HG03175 (cell line): ENCODE data around the gene USPL1.
A peak's percentile ranks its signal among the peaks of the same experiment; 100 is the strongest.
"Not testable (repeated sequence)": the region's sequence is repeated elsewhere in the genome, so short reads cannot be mapped to it uniquely, and the experiment has no call there.

ENCODE experiments used
- ATAC-seq: cut with Tn5 transposase; IDR thresholded peaks from one replicate; pipeline ENCODE4 v1.9.1; 2021; ENCODE audit warnings: mild to moderate bottlenecking, moderate library complexity; ENCODE audit not compliant: unreplicated experiment

USPL1 gene

DNA sequence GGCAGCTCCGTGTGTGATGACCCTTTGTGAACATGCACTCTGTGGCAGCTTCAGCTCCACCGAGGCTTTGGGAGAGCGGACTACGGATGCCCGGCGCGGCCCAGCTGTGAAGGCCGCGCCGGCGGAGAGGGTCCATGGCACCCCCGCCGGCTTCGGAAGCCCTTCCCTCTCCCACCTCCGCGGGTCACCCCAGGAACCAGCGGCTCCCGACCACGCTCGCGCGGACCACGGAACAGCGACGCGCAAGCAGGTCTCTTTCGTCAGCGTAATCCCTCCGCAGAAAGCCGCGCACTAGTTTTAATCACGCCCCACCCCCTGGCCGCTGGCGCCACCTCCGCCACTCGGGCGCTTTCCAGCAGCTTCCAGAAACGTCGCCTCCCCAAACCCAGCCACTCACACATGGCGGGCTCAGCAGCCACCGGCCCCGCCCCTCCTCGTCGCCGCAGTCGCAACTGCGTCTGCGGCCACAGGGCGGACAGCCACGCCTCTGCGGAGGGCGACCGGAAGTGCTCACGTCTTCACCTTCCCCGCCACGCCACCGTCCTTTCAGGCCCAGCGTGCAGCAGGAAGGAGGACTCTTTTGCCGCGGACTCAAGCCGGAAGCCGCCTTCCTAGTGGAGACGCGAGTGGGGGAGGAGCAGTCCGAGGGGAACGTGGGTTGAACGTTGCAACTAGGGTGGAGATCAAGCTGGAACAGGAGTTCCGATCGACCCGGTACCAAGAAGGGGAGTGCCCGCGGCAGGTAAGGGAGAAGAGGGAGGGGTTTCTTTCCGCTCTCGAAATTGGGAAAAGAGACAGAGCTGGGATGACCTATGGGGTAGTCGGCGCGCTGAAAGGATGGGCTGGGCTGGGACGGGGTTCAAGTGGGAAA lies at the start of gene USPL1:
USPL1 (plus strand) TSS at position 606 of the 871 bp plus-strand sequence. CDS start 3,221 bp downstream, outside the sequence.
- ATAC-seq: peak; percentile 87

- ATAC-seq: no peak
Measured at GRCh38 chr13:30569901-30570576, 47.7 kb upstream of the USPL1 start.

DNA sequence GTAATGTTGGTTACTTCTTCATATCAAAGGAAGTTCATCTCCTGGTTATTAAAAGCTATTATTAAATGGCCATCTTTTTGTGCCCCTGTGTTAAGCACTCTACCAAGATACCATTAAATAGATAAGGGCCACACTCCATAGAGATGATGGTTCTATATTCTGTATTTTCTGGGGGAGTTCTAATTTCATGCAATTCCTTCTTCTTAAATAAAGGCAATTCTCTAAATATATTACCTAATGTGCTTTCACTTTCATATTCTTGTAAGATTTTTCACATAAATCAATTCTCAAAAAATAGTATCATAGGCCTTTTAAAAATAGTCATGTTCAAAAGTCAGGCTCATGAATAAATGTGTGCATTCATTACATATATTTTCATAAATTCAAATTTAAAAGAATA lies 47.0 kb upstream of the USPL1 start:
- ATAC-seq: no peak

DNA sequence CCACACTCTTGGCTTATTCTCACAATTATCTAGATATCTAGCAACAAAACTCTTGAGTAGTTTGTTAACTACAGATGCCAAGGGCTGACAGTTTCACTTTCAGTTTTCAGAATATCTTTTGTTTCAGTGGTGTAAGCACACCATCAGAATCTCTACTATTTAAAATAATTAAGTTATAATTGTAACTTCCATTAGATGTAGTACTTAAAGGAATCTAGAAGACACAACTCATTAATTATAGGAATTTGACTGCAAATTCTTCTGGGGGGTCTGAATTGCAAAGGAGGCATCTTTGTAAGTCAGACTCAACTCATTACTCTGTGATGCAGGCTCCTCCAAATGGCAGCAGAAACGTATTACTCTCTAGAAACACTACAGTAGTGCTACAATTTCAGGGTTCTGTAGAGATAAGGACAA lies 44.9 kb upstream of the USPL1 start:
- ATAC-seq: peak; percentile 75

DNA sequence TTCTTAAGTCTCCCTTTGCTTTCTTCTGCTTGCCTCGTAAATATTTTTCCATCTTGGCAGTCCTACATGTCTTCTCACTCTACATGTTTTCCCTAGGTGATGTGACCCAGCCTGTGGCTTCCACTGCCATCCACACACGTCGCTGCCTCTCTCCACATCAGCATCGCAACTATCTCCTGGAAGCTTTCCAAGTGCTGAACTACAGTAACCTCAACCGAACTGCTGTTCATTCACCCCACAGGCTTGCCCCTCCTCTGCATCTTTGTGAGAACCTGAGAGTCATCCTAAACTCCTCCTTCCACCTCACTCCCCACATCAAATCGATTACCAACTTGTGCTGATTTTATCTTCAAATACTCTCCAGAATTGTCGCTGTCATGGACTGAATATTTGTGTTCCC lies 41.2 kb upstream of the USPL1 start:
- no peak for ATAC-seq

DNA sequence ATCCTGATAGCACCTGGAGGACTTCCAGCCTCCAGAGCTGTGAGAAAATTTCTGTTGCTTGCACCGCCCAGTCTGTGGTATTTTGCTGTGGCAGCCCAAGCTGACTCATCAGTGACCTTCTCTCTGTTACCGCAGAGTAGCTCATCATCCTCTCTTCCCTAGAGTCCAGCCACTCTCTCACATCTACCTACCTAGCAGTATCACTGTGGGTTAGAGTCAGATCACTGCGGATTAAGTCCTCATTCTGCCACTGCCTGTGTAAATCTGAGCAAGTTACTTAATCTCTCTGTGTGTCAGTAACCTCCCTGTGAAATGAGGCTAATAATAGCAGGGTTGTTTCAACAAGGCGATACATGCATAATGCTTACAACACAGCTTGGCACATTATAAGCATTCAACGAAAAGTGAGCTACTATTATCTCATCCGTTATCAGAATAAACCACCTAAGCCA lies 40.3 kb upstream of the USPL1 start:
- ATAC-seq: peak; percentile 44

DNA sequence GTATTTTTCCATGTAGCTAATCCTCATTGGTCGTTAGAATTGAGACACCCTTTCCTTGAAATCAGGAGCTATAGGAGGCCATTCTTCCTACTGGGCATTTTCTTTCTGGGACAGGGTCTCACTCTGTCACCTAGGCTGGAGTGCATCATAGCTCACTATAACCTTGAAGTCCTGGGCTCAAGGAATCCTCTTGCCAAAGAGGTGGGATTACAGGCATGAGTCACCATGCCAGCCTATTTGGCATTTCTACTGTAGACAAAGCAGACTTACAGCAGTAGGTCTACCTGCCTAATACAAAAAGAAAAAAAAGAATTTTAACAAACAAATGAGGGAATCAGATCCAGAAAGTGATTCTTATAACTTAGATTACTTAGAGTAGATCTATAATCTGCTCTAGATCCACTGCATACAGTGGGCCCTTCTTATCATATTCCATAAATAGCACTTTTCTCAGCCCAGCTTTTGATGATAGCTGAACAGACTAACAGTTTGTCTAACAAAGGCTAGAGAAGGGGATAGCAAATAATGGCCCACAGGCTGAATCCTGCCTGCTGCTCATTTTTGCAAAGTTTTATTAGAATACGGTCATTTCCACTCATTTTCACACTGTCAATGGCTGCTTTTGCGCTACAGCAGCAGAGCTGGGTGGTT lies 36.7 kb upstream of the USPL1 start:
- ATAC-seq: no peak

GRCh38 chr13:30581582-30581981 lies 36.1 kb upstream of the USPL1 start:
- no peak for ATAC-seq

DNA sequence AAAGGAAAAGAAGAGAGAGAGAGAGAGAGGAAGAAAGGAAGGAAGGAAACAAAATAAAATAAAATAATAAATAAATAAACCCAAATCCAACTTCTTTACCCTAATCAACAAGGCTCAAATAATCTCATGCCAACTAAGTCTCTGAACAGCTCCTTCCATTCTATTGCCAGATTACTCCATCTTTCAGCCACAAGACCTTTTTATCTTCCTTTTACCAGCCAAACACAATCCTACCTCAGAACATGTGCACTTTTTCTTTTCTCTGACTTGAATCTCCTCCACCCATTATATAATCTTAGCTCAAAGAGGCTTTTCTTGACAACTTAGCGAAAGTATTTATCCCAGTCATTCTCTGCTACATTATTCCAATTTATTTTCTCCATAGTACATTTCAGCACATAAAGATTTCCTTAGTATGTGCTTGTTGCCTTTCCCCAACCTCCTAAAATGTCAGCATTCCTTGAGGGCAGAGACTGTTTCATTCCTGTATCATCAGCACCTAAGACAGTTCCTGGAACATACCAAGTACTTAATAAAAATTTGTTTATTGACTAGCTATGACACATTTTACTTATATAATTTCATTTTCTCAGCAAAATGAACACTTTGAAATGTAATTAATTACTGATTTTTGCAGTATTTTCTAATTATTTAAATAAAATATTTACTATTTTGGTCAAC lies 33.5 kb upstream of the USPL1 start:
- ATAC-seq: no peak

GRCh38 chr13:30585748-30586262 lies 31.9 kb upstream of the USPL1 start:
- ATAC-seq: no peak

GRCh38 chr13:30587231-30587630 lies 30.5 kb upstream of the USPL1 start:
- no peak for ATAC-seq

DNA sequence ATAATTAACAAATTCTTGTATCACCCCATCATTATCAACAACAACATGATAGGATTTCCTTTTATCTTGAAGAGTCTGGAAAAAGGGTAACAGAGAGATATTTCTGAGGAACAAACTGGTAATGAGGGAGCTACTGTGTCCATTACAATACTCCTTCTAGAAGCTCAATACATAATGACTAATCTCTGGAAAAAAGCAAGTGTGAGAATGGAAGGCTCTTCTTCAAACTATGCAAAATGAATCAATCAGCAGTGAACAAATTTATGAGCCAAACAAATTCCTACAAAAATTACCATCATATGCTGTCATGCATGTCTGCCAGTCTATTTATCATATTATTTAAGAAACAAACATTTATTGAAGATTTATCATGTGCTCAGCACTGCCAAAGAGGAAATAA lies 30.0 kb upstream of the USPL1 start:
- no peak for ATAC-seq

DNA sequence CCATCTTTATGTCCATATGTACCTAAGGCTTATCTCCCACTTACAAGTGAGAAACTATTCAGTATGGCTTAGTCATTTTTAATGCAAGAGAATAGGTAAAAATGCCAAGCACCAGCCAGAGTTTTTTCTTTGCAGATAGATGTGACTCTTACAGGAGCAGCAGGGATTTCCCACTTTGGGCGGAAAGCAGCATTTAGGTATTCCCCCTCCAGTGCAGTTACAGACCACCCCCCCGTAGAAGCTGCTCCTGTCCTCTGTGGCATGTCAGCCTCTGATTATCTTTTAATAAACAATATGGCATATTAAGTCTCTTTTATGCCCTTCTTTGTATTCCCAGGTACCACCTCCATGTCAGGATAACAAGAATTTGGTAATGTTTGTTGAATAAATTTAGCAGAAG lies 24.7 kb upstream of the USPL1 start:
- no peak for ATAC-seq

DNA sequence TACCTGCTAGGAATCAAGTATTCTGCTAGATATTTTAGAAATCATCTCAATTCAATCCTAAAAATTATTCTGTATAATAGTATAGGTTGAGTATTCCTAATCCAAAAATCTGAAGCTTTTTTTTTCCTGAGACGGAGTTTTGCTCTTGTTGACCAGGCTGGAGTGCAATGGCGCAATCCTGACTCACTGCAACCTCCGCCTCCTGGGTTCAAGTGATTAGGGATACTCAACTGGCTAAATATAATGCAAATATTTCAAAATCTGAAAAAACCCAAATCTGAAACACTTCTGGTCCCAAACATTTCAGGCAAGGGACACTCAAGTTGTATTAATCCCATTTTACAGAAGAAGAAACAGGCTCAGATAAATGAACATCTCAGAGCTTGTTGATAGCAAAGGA lies 17.2 kb upstream of the USPL1 start:
- no peak for ATAC-seq

- ATAC-seq: no peak
Measured at GRCh38 chr13:30601836-30602235, 15.9 kb upstream of the USPL1 start.

- ATAC-seq: no peak
Measured at GRCh38 chr13:30605052-30605451, 12.7 kb upstream of the USPL1 start.

- ATAC-seq: not testable (repeated sequence)
Measured at GRCh38 chr13:30607186-30607585, 10.5 kb upstream of the USPL1 start.

DNA sequence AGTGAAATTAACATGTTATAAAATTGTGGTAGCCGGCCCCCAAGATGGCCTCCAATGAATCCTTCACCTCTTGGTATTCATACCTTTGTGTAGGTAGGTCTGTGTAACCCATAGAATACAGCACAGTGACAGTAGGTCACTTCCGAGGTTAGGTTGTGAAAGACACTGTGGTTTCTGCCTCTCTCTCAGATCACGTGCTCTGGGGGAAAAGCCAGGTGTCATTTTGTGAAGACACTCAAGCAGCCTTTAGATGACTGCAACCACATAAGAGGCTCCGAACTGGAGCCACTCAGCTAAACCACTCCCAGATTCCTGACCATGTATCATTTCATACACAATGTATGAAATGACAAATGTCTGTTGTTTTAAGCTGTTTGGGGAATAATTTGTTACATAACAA lies 9.8 kb upstream of the USPL1 start:
- peak; percentile 99 for ATAC-seq

DNA sequence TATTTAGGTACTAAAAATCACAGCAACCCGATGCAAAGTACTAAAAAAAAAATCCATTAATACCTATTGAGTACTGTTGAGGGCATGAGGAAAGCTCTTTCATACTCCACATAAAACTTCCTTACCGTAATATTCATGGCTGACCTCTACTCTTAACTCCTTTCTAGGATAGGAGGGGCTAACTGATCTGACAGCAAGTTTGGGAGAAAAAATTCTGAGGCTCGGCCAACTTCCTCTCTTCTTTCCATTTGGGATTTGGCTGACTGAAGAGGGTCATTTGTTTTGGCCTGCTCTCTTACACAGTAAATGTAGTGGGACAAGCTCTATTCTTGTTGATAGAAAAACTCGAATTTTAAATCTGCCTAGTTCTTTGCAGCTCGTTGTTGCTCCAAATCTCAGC lies 9.4 kb upstream of the USPL1 start:
- no peak for ATAC-seq

DNA sequence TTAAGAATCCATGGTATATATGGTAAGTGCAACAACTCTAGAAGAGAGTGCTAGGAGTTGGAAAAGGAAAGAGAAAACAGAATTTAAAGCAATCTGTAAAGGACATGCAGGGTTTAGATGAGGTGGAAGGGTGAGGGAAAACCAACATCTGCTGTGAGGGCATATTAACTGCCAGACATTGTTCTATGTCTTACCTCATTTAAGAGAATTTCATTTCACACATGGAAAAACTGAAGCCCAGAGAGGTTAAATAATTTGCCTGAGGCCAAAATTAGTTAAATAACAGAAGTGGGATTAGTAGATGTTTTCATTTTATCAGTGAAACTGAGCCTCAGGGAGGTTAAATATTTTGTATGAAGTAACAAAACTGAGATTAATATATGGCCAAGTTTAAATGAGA lies 7.4 kb upstream of the USPL1 start:
- ATAC-seq: no peak

DNA sequence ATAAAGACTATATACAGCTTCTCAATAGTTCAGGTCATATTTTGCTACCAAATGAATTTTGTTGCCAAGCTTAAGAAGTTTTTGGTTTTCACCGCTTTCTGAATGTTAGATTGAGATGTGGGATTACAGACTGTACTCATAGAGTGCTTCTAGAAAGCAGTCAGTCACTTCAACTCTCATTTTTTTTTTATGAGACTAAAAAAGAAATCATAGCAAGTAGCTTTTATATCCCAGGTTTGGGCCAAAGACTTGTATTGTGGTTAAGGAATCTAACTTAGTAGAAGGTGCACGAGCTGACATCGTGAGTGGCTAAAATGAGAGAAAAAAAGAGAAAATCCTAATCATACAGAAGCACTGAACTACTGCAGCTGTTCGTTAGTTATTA lies 2.2 kb upstream of the USPL1 start:
- ATAC-seq: no peak
